HUES48 (cell line): Measurements from ENCODE around the gene OSGIN1.

ENCODE experiments used
- H3K27ac ChIP-seq: one replicate; pipeline ENCODE4 v1.7.0; 2013; ENCODE audit warnings: low read depth, low read length, inconsistent platforms
- H3K27me3 ChIP-seq: 2 replicates; pipeline ENCODE4 v1.6.1; 2013; ENCODE audit warnings: mild to moderate bottlenecking, low read length; ENCODE audit not compliant: control insufficient read depth, insufficient read depth
- H3K36me3 ChIP-seq: 2 replicates; pipeline ENCODE4 v1.6.1; 2013; ENCODE audit warnings: low read length; ENCODE audit not compliant: control insufficient read depth, insufficient read depth
- H3K4me1 ChIP-seq: 2 replicates; pipeline ENCODE4 v1.6.1; 2013; ENCODE audit warnings: mild to moderate bottlenecking, low read length; ENCODE audit not compliant: control insufficient read depth, insufficient read depth
- H3K4me3 ChIP-seq: 2 replicates; pipeline ENCODE4 v1.5.1; 2013; ENCODE audit warnings: mild to moderate bottlenecking, low read depth, low read length
- H3K9ac ChIP-seq: 2 replicates; pipeline ENCODE4 v1.6.1; 2013; ENCODE audit warnings: mild to moderate bottlenecking, low read depth, low read length, moderate library complexity
- H3K9me3 ChIP-seq: 2 replicates; pipeline ENCODE4 v1.6.1; 2013; ENCODE audit warnings: low read length; ENCODE audit not compliant: control insufficient read depth, insufficient read depth

The OSGIN1 gene

GRCh38 chr16:83996481-83997252, 43.6 kb downstream of the OSGIN1 start:
- no peak overlapping the region for H3K4me3 ChIP-seq
- no peak overlapping the region for H3K27ac ChIP-seq
- H3K36me3 ChIP-seq: no peaks in the 10 kb centered on the region
- no peaks in the 10 kb centered on the region for H3K27me3 ChIP-seq
- H3K9me3 ChIP-seq: no peaks in the 10 kb centered on the region
- no peak overlapping the region for H3K9ac ChIP-seq
- H3K4me1 ChIP-seq: no peaks in the 10 kb centered on the region

GRCh38 chr16:83998091-83998490, 45.1 kb downstream of the OSGIN1 start:
- Histone ChIP-seq H3K9ac (no peak overlapping the region), H3K4me1 (no peaks in the 10 kb centered on the region), H3K9me3 (no peaks in the 10 kb centered on the region), H3K27me3 (no peaks in the 10 kb centered on the region), H3K27ac (no peak overlapping the region), H3K4me3 (no peak overlapping the region), H3K36me3 (no peaks in the 10 kb centered on the region)

GRCh38 chr16:84000989-84001642, 48.1 kb downstream of the OSGIN1 start:
- Histone ChIP-seq H3K4me1 (no peaks in the 10 kb centered on the region), H3K27me3 (no peaks in the 10 kb centered on the region; the same call in 1 of the 2 replicates), H3K27ac (no peak overlapping the region), H3K9me3 (no peaks in the 10 kb centered on the region), H3K36me3 (no peaks in the 10 kb centered on the region), H3K9ac (no peak overlapping the region), H3K4me3 (no peak overlapping the region)

DNA sequence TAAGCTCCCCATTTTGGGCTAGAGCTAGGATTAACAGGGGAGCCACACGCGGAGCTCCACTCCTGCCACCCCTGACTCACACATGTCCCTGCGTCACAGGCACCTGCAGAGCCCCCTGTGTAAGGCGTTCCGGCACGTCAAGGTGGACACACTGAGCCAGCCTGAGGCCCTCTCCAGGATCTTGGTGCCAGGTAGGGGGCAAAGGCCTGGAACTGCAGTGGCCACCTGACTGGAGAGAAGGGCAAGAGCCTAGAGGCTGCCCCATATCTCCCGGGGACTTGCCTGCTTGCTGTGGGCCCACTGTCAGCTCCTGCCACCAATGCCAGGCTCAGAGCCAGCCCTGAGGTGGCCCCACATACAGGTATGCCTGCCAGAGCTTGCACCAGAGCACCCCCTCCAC, 48.7 kb downstream of the OSGIN1 start:
- Histone ChIP-seq H3K36me3 (no peaks in the 10 kb centered on the region), H3K9me3 (no peaks in the 10 kb centered on the region), H3K9ac (no peak overlapping the region), H3K27ac (no peak overlapping the region), H3K4me3 (no peak overlapping the region), H3K27me3 (no peaks in the 10 kb centered on the region; the same call in 1 of the 2 replicates), H3K4me1 (no peaks in the 10 kb centered on the region)

DNA sequence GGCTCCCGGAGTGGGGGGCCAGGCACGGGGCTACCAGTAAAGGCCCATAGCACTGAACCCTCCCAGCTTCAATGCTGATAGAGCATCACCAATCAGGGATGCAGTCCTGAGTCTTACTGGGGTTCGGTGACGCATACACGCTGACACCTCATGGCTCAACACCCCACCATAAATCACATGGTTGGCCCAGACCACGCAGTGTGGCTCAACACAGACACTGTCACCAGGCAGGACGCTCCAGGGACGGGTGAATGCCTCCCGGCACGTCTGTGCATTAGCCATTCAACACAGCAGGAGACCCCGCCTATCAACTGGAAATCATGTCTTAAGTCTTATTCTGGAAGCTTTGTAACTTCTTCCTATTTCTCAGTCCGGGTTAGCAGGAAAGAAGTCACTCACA, 50.0 kb downstream of the OSGIN1 start:
- no peaks in the 10 kb centered on the region for H3K36me3 ChIP-seq
- no peak overlapping the region for H3K9ac ChIP-seq
- no peaks in the 10 kb centered on the region for H3K4me1 ChIP-seq
- H3K27ac ChIP-seq: no peak overlapping the region
- no peak overlapping the region for H3K4me3 ChIP-seq
- H3K9me3 ChIP-seq: no peaks in the 10 kb centered on the region
- no peaks in the 10 kb centered on the region; the same call in 1 of the 2 replicates for H3K27me3 ChIP-seq

DNA sequence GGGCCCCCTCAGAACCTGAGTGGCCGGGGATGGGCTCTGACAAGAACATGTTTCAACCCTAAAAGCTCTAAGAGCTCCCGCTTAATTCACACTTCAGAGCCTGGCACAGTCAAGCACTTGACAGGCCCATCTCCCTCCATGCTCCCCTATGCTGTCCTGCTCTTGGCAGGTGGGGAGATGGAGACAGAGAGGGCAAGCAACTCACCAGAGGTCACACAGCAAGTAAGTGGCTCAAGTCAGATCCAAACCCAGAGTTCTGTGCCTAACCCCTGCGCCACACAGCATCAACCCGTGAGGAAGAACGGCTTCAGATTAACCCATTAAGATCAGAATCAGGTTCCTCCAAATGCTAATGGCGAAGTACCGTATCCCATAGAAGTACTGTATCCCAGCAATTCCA, 51.4 kb downstream of the OSGIN1 start:
- Histone ChIP-seq H3K27me3 (no peaks in the 10 kb centered on the region; the same call in 1 of the 2 replicates), H3K9ac (no peak overlapping the region), H3K4me3 (no peak overlapping the region), H3K36me3 (no peaks in the 10 kb centered on the region), H3K4me1 (no peaks in the 10 kb centered on the region), H3K9me3 (no peaks in the 10 kb centered on the region), H3K27ac (no peak overlapping the region)

DNA sequence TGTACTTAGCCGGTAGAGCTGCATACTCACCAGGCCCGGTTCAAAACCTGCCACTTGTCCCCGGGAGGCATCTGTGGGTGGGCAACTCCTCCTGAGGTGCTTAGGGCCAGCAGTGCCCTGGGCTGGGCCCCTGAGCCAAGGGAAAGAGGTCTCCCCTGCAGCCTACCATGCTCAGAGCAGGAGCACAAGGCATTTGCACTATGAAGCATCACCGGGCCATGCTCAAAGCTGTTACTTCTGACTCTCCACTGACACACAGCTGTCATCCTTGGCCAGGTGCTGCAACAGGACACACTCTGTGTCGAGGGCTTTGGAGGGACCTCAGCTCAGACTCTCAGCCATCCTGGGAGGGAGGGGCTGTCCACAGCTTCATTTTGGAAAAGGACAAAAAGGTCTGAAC, 52.4 kb downstream of the OSGIN1 start:
- H3K36me3 ChIP-seq: no peaks in the 10 kb centered on the region
- H3K4me3 ChIP-seq: no peak overlapping the region
- H3K9me3 ChIP-seq: no peaks in the 10 kb centered on the region
- H3K27ac ChIP-seq: no peak overlapping the region
- no peaks in the 10 kb centered on the region for H3K4me1 ChIP-seq
- H3K9ac ChIP-seq: no peak overlapping the region
- H3K27me3 ChIP-seq: no peaks in the 10 kb centered on the region; the same call in 1 of the 2 replicates

DNA sequence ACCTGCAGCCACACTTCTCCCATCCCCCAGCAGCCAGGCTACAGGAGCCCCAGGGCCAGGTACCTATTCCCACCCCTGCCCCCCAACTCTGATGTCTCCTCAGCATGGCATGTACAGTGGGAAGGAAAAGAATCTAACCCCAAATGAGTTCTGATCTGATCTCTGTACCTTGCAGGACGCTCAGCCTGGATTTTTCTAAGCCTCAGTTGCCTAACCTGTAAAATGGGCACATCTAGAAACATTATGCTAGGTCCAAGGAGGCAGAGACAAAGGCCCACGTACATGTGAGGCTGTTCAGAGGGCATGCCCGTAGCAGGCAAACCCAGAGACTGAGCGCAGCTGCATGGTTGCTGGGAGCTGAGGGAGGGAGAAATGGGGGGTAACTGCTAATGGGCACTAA, 54.5 kb downstream of the OSGIN1 start:
- Histone ChIP-seq H3K36me3 (no peaks in the 10 kb centered on the region), H3K27me3 (no peaks in the 10 kb centered on the region; the same call in 1 of the 2 replicates), H3K4me3 (no peak overlapping the region), H3K9ac (no peak overlapping the region), H3K9me3 (no peaks in the 10 kb centered on the region), H3K27ac (no peak overlapping the region), H3K4me1 (no peaks in the 10 kb centered on the region)

DNA sequence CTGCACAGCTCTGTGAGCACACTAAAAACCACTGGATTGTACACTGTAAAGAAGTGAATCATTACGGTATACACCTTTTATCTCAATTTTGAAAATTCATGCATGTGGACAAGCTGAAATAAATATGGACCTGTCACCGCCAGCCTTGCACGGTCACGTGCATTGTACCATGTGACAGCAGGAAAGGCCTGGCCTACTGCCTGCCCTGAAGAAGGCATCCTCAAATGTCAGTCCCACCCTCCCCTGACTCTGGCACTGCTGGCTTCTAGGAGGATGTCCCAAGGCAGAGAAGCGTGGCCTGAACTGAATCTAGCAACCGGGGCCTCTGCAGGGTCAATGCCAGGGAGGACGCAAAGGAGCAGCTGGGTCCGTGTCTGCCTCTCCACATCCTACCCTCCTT, 54.9 kb downstream of the OSGIN1 start:
- no peak overlapping the region for H3K9ac ChIP-seq
- no peak overlapping the region for H3K4me3 ChIP-seq
- no peaks in the 10 kb centered on the region for H3K9me3 ChIP-seq
- H3K36me3 ChIP-seq: no peaks in the 10 kb centered on the region
- H3K27me3 ChIP-seq: no peaks in the 10 kb centered on the region; the same call in 1 of the 2 replicates
- H3K4me1 ChIP-seq: no peaks in the 10 kb centered on the region
- H3K27ac ChIP-seq: no peak overlapping the region

GRCh38 chr16:84009282-84009681, 56.2 kb downstream of the OSGIN1 start:
- Histone ChIP-seq H3K4me3 (no peak overlapping the region), H3K9me3 (no peaks in the 10 kb centered on the region), H3K9ac (no peak overlapping the region), H3K27ac (no peak overlapping the region), H3K4me1 (no peaks in the 10 kb centered on the region), H3K36me3 (no peaks in the 10 kb centered on the region), H3K27me3 (no peaks in the 10 kb centered on the region; the same call in 1 of the 2 replicates)

DNA sequence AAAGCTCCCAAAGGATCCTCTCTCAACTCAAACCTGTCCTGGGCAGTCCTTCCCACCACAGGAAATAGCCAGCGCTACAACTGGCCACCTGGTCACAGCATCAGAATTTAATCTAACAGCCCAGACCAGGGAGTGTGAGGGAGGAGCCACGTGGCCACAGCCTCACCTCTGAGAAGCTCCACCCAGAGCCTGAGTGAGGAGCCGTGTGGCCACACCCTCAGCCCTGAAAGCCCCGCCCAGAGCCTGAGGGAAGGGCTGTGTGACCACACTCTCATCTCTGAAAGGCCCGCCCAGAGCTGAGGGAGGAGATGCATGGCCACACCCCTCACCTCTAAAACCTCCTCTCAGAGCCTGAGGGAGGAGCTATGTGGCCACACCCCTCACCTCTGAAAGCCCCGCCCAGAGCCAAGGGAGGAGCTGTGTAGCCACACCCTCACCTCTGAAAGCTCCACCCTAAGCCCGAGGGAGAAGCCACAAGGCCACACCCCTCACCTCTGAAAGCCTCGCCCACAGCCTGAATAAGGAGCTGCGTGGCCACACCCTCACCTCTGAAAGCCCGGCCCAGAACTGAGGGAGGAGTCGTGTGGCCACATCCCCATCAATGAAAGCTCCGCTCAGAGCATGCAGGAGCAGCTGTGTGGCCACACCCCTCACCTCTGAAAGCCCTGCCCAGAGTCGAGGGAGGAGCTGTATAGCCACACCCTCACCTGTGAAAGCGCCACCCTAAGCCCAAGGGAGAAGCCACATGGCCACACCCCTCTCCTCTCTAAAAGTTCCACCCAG, 60.9 kb downstream of the OSGIN1 start:
- no peak overlapping the region for H3K27ac ChIP-seq

More for the DNA sequence above, 60.9 kb downstream of the OSGIN1 start:
- Histone ChIP-seq H3K9ac (no peak overlapping the region), H3K4me3 (no peak overlapping the region), H3K9me3 (no peaks in the 10 kb centered on the region), H3K27me3 (no peaks in the 10 kb centered on the region), H3K36me3 (no peaks in the 10 kb centered on the region), H3K4me1 (0 out of 2 replicates have a peak, but pooled peaks cover 3% of the 10 kb centered on the region)
